Activated CD8-positive, alpha-beta memory T cell treated with anti-CD3 and anti-CD28 coated beads for 4 hours (primary cell): ENCODE results near the gene HLA-DOA.

Experiments used
- DNase-seq, 2 donors: peaks; one replicate each; pipeline ENCODE4 v3.0.0-alpha.2; 2020; ENCODE audit warnings: low read depth in 2 of 2

HLA-DOA gene

DNA sequence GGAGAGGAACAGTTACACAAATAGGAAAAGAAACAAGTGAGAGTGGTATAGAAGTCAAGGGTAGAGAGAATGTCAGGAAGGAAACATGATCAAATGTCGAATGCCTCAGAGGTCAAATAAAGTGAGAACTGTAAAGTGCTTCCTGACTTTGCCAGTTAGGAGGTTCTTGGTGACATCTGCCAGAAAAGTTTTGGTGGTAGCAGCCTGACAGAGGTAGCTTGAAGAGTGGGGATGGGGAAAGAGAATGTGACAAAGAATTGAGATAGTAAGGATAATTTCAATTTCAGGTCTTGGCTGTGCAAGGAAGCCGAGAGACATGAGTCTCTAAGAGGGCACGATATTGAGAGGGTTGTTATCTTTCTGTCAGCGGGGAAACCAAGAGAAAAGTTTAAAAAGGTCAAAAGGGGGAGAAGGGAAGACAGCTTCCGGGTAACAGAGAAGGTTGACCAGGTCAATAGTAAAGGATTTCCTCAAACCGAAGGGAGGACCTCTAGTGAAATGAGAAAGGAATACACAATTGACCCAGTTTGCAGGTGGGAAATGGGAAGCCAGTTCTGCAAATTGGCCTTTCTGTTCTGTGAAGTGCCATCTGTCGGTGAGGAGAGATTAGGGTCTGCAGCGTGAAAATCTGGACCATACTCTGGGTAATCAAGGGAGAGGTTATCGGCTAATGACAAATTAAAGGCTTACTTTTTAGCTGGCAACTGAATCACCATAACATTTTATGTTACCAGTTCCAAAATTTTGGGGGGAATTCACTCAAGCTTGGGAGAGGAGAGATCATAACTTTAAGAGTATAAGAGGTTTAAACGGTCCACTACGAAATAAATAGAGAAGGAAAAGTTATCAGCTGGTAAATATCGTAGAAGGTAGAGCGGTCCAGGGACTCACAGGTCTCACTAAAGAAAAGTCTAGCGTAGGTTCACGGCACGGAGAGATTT is 42.0 kb downstream of the HLA-DOA start:
- no peak for DNase-seq

DNA sequence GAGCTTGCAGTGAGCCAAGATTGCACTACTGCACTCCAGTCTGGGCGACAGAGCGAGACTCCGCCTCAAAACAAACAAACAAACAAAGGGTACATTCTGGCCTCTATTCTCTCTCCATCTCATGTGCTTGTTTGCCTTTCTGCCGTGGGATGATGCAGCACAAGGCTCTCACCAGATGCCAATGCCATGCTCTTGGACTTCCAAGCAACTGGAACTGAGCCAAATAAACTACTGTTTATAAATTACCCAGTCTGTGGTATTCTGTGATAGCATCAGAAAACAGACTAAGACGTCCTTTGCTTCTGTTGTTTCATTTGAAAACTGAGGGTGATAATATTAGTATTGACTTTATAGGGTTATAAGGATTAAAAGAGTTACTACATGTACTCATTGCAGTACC is 44.6 kb downstream of the HLA-DOA start:
- DNase-seq: no peak

DNA sequence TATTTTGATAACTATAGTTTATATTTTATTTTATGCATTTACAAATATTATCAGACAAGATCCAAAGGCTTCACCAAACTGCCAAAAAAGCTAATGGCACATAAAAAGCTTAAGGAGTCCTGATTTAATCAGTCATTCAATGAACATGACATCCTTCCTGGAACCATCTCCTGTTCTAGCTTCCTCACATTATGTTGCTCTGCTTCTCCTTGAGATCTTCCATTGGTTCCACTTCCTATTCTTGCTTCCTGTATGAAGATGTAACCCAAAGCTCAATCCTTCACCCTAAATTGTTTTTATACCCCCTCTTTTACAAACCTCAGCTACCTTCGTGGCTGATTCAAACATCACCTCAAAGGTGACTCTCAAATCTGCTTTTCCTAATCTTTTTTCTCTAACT is 45.5 kb downstream of the HLA-DOA start:
- no peak for DNase-seq

DNA sequence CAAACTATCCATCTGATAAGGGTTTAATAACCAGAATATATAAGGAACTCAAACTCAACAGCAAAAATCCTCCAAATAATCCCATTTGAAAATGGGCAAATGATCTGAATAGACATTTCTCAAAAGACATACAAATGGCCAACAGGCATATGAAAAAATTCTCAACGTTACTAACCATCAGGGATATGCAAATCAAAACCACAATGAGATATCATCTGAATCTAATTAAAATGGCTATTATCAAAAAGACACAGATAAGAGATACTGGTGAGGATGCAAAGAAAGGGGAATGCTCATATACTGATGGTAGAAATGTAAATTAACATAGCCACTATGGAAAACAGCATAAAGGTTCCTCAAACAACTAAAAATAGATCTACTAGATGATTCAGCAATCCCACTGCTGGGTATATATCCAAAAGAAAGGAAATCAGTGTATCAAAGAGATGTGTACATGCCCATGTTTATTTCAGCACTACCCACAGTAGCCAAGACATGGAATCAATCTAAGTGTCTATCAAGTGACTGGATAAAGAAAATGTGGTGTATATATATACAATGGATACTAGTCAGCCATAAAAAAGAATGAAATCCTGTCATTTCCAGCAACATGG is 47.1 kb downstream of the HLA-DOA start:
- DNase-seq: no peak

DNA sequence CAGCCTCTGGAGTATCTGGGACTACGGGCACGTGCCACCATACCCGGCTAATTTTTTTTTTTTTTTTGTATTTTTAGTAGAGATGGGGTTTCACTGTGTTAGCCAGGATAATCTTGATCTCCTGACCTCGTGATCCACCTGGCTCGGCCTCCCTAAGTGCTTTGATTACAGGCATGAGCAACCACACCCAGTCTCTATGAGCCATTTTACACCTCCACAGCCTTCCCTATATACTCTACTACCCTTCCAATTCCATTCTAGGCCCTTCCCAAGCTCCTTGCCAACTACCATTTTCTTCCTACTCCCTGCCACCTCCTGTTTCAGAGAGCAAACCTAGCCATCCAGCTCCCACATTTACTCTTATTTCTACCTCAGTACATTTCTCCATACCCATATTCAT is 48.8 kb downstream of the HLA-DOA start:
- DNase-seq: no peak

DNA sequence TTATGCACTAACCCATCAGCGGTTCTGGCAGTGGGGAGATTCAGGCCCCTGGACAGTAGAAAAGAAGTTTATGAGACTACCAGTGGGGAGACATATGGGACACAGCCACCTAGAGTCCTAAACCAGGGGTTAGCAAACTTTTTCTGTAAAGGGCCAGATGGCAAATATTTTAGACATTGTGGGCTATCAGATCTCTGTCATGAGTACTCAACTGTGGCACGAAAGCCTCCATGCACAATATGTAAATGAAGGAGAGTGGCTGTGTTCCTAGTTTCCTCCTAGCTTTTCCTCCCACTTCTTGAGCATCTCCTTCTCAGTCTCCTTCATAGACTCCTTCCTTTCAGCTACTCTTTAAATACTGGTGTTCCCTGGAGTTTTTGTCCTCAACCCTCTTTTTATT is 53.2 kb downstream of the HLA-DOA start:
- DNase-seq: no peak

DNA sequence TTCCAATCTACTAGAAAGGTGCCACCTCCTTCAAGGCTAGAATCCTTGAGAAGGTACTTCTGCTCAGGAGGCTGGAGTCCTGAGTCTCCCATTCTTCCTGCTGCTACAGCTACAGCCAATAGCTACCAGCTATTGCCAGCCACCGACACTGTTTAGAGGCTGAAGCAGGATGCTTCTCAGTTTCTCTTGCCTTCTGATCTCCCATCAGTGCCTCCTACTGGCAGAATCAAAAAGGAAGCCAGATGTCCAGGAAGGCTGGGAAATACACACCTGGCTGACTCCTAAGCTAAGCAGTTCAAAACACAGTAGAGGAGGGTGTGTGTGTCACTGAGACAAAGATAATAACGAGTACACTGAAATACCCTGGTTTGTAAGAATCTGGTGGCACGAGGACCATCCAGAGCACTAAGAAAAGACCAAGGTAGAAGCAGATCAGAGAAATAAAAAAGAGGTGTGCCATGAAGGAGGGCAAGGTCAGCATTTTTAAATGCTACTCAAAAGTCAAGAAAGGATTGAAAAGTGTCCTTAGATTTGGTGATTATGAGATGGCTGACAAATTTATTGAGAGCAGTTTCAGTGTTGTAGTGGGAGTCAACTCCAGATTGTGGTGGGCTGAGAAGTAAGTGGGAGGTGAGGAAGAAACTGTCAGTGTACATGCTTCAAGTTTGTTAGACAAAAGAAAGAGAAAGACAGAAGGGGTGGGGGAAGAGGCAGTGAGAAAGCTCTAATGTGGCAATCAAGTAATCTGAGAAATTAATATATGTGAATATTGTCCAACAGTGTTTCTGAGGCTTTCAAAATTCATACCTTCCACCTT is 54.2 kb downstream of the HLA-DOA start:
- no peak for DNase-seq

DNA sequence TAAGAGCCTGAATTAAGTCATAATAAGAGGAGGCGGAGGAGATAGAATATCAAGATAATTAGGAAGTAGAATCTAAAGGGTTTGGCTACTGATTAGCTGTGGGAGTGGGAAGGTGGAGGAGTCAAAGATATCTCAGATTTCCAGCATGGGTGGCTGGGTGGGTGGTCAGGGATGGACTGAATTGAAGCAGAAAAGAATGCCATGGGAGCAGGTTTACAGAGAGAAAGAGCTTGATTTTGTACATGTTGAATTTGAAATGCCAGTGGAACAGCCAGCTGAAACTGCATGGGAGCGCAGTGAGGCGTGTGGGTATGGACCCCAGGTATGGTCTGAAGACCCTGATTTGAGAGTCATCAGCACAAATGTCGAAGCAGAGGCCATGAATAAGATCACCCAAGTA is 55.1 kb downstream of the HLA-DOA start:
- DNase-seq: no peak
